Lung microvascular endothelial cell (primary cell): ENCODE data around the gene ARID2. TPM values are rescaled to one million over a fixed set of nuclear protein-coding genes. Genes with fewer than 3 reads are reported as not detected.

Experiments
- DNase-seq, 2 donors: peaks; one replicate each; pipeline versions ENCODE4 v3.0.0 to v3.0.0-alpha.2; 2010; ENCODE audit warnings: low read depth in 2 of 2
- total RNA-seq: library from RNA; depleted of rRNA; stranded (reverse); fragments of >200 nt; gene quantifications from 2 replicates; pipeline ENCODE4 v1.2.1, GENCODE V29; 2014

The ARID2 gene
- total RNA-seq, 1 donor from 2014 or later, result 11.5 TPM

DNA sequence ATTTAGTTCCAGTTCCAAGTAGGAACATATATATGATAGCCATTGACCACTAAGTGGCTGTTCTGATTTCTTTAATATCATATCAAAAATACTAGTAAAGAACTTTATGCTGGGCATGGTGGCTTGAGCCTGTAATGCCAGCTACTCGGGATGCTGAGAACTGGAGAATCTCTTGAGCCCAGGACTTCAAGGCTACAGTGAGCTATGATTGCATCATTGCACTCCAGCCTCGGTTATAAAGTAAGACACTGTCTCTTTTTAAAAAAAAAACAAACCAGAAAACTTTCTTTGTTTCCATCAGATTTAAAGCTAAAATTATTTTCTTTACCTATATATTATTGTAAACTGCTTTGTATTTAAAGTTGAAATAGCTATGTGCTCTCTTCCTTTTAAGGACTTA lies 133.8 kb downstream of the ARID2 start:
- DNase-seq, result no peak

GRCh38 chr12:45866299-45866698 lies 136.8 kb downstream of the ARID2 start:
- no peak for DNase-seq

GRCh38 chr12:45872446-45872845 lies 142.9 kb downstream of the ARID2 start:
- no peak for DNase-seq

DNA sequence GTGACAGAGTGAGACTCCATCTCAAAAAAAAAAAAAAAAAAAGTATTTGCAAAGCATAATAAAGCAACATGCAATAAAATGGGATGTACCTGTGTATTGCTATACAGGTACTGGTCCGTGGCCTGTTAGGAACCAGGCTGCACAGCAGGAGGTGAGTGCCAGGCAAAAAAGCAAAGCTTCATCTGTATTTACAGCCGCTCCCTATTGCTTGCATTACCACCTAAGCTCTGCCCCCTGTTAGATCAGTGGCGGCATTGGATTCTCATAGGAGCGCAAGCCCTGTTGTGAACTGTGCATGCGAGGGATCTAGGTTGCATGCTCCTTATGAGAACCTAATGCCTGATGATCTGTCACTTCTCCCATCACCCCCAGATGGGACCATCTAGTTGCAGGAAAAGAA lies 147.6 kb downstream of the ARID2 start:
- no peak for DNase-seq

GRCh38 chr12:45878630-45879255 lies 149.2 kb downstream of the ARID2 start:
- DNase-seq, result peak; percentile 22 to 61

- DNase-seq, result no peak
These were observed 149.9 kb downstream of the ARID2 start for GRCh38 chr12:45879363-45879895.

- no peak for DNase-seq
These were observed 151.0 kb downstream of the ARID2 start for GRCh38 chr12:45880533-45880932.

- DNase-seq, result no peak
These were observed 153.7 kb downstream of the ARID2 start for GRCh38 chr12:45883187-45883586.

DNA sequence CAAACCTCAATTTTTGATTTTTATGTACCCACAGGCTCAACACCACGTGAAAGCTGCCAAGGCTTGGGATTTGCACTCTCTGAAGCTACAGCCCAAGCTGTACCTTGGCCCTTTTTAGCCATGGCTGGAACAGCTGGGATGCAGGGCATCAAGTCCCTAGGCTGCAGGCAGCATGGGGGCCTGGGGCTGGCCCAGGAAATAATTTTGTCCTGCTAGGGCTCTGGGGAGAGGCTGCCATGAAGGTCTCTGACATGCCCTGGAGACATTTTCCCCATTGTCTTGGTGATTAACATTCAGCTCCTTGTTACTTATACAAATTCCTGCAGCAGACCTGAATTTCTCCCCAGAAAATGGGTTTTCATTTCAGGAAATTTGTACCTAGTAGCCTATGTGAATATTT lies 157.2 kb downstream of the ARID2 start:
- no peak for DNase-seq

DNA sequence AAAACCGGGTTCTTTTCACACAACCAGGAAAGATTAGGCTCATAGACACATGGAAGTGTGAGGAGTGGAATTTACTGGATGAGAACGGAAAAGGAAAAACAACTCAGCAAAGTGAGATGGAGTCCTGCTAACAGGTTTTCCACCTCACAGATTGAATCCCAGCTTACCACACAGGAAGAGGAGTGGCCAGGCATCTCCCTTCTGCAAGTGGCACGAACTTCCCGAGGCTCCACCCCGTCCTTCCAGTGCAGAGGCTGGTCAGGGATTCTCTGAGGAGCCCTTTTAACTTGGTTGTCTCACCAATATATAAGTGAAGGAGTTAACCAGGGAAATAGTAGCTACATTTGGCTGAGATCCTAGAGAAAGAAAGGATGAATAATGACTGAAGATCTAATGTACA lies 158.0 kb downstream of the ARID2 start:
- DNase-seq, result no peak

GRCh38 chr12:45890276-45890675 lies 160.8 kb downstream of the ARID2 start:
- DNase-seq, result no peak

DNA sequence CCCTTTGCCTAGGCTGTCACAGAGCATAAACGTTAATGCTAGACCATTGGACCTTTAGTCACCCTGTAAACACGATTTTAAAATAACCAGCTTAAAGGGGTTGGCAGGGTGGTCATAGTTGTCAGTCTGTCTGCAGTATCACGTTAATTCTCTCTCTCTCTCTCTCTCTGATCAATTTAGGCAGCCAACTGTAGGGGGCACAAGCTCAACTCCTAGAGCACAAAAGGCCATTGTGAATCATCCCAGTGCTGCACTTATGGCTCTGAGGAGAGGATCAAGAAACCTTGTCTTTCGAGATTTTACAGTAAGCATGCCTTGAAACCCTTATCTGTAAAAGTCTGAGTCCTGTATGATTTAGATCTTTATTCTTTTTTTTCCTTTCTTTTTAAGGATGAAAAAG lies 163.7 kb downstream of the ARID2 start:
- DNase-seq, result peak in 1 of 2 donors; percentile 9

- DNase-seq, result no peak
These were observed 166.5 kb downstream of the ARID2 start for GRCh38 chr12:45895961-45896360.

DNA sequence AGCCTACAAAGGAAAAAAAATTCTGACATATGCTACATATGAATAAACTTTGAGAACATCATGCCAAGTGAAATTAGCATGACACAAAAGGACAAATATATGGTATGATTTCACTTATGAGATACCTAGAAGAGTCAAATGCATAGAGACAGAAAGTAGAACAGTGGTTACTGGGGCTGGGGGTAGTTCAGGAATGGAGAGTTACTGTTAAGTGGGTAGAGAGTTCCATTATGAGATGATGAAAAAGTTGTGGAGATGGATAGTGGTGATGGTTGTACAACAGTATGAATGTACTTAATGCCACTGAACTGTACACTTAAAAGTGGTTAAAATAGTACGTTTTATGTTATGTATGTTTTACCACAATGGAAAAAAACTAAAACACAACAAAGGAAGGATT lies 168.6 kb downstream of the ARID2 start:
- no peak for DNase-seq

GRCh38 chr12:45907955-45908354 lies 178.4 kb downstream of the ARID2 start:
- DNase-seq, result no peak

DNA sequence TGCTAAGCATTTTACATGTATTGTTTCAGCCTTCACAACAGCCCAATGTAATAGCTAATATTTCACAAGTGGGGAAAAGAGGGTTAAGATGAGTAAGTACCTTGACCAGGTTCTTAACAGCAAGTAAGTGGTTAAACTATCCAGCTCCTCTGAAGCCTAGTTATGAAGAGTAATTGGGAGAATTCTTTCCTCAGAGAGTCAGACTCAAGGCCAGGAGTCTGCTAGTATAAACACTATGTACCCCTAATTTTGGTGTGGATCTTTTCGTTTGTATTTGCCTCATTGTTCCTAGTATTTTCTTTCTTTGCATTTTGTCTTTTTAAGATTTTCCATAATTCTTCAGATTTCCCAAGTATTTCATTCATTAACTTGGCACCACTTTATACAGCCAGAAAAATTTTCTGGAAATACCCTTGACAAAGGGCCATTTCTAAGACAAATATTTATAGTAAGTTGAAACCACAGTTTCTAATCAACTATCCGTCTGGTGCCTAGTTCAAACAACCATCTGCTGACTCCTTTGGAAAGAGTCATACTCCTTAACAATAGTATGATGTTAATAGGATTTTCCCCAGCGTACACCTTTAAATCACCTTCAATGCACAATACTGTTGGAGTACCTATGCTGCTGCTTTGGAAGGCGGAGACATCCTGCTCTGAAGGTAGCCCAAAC lies 179.7 kb downstream of the ARID2 start:
- peak in 1 of 2 donors; percentile 31 for DNase-seq

- DNase-seq, result peak in 1 of 2 donors; percentile 5
These were observed 183.3 kb downstream of the ARID2 start for GRCh38 chr12:45912774-45913173.

- DNase-seq, result no peak
These were observed 184.1 kb downstream of the ARID2 start for GRCh38 chr12:45913631-45914030.

- DNase-seq, result peak in 1 of 2 donors; percentile 36
These were observed 184.6 kb downstream of the ARID2 start for GRCh38 chr12:45914090-45914489.

GRCh38 chr12:45915405-45915804 lies 185.9 kb downstream of the ARID2 start:
- no peak for DNase-seq

- DNase-seq, result no peak
These were observed 189.3 kb downstream of the ARID2 start for GRCh38 chr12:45918818-45919217.

GRCh38 chr12:45928309-45928708 lies 198.8 kb downstream of the ARID2 start:
- no peak for DNase-seq

GRCh38 chr12:45930369-45930768 lies 200.9 kb downstream of the ARID2 start:
- no peak for DNase-seq
